GM18502 (cell line): Measurements from ENCODE around the gene PTGS1.
A peak's percentile ranks its signal among the peaks of the same experiment; 100 is the strongest.

Experiments used
- ATAC-seq: cut with Tn5 transposase; IDR thresholded peaks from one replicate; pipeline ENCODE4 v1.9.1; 2021; ENCODE audit warnings: mild to moderate bottlenecking; ENCODE audit not compliant: unreplicated experiment, poor library complexity

Gene PTGS1

DNA sequence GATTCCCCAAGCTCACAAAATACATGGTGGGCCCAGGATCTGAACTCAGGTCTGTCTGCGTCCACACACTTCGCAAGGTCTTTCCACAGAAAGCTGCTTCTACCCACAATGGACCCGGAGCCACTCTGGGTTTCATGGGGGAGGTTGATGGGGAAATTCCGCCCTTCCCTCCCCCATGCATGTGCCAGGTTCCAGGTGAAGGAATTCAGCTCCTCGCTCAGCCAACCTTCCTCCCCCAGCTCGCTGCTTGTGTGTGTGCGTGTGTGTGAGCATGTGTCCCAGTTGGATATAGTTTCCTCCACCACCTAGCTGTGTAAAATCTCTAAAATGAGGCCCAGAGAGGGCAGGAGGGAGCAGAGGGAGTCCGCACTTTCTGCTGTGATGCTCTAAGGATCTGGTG lies 1.0 kb downstream of the PTGS1 start:
- ATAC-seq, result no peak

- ATAC-seq, result no peak
These were observed 2.3 kb downstream of the PTGS1 start for GRCh38 chr9:122372856-122373845.

DNA sequence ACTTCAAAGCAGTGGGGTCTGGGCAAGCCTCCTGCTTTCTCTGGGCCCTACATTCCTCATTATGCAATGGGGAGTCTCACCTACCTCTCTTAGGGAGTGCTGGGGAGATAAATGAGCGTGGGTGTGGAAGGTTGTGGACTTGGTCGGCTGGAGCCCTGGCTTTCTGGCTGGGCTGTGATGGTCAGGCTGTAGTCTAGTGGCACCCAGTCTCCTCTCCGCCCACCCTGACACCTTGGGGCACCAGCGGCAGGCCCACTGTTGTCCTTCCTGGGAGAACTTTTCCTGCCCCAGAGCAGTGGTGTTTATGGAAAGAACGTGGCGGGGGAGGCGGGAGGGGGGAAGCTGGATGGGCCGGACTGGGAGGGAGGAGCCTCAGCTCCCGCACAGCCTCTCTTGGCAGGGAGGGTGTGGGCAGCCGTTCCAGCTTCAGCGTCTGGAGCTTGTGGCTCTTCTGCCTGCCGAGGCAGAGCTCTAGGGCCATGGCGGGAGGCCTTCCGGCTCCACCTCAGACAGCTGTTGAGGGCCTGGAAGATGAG lies 4.1 kb downstream of the PTGS1 start:
- ATAC-seq, result no peak

DNA sequence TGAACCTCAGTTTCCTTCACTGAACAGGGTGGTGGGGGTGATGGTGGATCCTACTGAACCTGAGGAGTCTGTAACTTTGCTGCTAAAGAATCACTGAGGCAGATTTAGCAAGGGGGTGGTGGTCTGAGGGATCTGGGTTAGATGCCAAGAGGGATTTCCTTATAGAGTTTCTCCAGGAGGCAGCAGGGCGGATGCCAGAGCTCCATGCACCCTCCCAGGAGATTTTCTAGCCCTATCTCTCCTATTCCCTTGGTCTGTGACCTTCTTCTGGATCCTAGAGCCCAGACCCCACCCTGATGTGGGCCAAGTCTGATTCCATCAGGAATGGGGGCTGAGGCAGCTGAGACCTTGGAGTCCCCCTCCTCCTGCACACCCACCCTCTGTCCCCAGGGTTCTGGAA lies 6.0 kb downstream of the PTGS1 start:
- no peak for ATAC-seq

DNA sequence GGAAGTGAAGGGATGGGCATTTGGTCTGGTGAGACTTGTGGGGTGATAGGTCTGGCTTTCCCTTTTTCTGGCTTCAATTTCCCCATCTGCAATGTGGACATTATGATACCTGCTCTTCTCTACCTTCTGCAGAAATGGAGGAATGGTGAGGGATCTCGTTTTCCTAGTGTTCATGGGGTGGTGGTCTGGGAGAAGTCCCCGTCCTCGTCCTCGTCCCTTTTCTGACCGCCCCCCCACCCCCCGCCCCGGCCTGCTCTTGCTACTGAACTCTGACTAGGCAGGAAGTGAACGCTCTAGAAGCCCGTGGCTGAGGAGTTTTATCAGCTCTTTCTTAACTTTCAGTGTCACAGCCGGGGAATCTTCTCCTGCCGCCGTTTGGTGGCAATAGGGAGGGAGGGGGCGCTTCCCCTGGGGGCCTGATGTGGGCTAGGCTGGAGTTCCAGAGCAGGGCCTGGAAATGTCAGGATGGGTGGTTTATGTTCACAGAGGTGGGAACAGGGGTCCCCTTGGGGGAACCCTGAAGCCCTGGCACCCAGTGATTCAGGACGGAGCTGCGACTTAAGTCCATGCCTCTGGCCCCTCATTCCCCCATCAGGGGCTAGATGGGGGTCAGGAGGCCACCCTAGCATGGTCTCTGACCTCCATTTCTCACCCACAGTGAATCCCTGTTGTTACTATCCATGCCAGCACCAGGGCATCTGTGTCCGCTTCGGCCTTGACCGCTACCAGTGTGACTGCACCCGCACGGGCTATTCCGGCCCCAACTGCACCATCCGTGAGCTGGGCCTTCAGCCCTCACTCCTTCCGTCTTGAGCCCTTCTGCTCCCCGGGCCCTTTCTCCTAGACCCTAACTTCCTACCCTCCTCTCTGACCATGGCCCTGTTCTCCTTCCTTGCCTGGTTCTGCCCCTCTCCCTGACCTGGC lies 6.7 kb downstream of the PTGS1 start:
- ATAC-seq, result no peak

DNA sequence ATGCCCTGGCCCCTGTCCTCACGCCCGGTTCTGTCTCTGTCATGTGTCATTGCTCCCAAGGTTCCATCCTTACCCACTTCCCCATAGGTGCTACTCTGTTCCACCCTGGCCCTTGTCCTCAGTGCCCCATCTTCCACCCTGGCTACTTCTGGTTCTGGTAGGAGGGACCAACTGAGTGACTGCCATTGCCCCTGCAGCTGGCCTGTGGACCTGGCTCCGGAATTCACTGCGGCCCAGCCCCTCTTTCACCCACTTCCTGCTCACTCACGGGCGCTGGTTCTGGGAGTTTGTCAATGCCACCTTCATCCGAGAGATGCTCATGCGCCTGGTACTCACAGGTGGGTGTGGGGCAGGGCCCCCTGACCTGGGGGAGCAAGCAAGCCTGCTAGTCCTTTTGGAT lies 7.4 kb downstream of the PTGS1 start:
- ATAC-seq, result no peak

DNA sequence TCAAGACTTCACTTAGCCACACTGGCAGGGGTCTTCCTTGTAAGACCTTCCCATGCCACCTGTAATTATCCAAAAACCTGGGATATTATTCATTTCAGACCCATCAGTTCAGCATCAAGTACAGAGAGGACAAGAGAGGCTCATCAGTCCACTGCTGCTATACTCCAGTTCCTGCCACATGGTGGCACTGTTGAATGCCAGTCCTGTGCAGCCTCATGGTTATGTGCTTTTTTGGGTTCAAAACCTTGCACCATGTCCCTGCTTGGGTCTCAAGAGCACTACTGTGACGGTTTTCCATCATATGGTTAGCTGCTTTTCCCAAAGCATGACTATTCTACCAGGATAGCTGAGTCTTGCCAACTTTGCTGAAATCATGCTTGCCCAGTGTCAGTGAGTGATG lies 8.5 kb downstream of the PTGS1 start:
- no peak for ATAC-seq

DNA sequence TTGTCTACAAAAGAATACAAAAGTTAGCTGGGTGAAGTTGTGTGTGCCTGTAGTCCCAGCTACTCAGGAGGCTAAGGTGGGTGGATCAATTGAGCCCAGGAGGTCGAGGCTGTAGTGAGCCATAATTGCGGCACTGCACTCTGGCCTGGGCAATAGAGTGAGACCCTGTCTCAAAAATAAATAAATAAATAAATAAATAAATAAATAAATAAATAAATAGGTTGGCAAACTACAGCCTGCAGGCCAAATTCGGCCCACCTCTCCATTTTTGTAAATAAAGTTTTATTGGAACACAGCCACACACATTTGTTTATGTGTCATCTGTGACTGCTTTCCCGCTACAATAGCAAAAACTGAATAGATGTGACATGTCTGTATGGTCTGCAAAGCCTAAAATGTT lies 9.5 kb downstream of the PTGS1 start:
- no peak for ATAC-seq

DNA sequence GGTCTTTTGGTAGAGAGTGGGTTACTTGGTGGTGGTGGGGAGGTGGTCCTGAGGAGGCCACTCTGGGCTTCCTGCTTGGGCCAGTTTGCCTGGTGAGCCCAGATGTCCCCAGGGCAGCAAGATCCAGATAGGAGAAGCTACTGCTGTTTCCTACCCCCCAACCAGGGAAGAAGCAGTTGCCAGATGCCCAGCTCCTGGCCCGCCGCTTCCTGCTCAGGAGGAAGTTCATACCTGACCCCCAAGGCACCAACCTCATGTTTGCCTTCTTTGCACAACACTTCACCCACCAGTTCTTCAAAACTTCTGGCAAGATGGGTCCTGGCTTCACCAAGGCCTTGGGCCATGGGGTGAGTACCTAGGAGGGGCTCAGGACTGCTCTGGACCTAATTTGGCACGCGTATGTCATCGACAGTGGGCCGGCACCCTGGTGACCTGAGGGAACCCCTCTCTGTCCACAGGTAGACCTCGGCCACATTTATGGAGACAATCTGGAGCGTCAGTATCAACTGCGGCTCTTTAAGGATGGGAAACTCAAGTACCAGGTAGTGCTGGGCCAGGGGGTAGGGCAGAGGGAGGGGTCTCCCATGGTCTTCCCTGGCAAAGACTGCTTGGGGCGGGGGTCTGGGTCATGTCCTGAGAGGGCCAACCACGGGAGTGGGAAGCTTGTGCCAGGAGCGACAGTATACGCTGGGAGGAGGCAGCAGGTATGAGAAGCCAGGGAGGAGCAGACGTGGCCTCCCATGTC lies 10.6 kb downstream of the PTGS1 start:
- ATAC-seq, result no peak

- no peak for ATAC-seq
These were observed 12.4 kb downstream of the PTGS1 start for GRCh38 chr9:122382901-122383850.

- ATAC-seq, result no peak
These were observed 13.2 kb downstream of the PTGS1 start for GRCh38 chr9:122383992-122384461.

- ATAC-seq, result no peak
These were observed 15.6 kb downstream of the PTGS1 start for GRCh38 chr9:122386311-122386872.

GRCh38 chr9:122387536-122387935 lies 16.7 kb downstream of the PTGS1 start:
- no peak for ATAC-seq

- ATAC-seq, result no peak
These were observed 18.4 kb downstream of the PTGS1 start for GRCh38 chr9:122389195-122389594.

DNA sequence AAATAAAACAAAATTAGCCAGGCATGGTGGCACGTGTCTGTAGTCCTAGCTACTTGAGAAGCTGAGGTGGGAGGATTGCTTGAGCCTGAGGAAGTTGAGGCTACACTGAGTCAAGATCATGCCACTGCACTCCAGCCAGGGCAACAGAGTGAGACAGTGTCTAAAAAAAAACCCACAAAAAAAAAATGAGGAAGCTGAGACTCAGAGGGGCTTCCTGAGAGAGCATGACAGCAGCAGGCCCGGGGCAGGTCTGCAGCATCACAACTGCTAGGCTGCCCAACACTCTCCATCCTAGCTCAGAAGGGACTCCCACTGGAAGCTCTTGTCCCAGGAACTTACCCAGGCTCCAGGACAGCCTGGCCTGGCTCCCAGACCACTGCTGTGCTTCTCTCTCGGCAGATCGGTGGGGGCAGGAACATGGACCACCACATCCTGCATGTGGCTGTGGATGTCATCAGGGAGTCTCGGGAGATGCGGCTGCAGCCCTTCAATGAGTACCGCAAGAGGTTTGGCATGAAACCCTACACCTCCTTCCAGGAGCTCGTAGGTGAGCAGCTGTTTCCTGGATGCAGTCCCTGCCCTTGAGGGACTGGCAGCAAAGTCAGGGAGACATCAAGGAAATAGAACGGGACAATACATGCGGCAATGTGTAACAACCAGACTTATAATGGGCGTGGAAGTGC lies 19.1 kb downstream of the PTGS1 start:
- peak; percentile 72 for ATAC-seq

- no peak for ATAC-seq
These were observed 21.5 kb downstream of the PTGS1 start for GRCh38 chr9:122392284-122392683.

DNA sequence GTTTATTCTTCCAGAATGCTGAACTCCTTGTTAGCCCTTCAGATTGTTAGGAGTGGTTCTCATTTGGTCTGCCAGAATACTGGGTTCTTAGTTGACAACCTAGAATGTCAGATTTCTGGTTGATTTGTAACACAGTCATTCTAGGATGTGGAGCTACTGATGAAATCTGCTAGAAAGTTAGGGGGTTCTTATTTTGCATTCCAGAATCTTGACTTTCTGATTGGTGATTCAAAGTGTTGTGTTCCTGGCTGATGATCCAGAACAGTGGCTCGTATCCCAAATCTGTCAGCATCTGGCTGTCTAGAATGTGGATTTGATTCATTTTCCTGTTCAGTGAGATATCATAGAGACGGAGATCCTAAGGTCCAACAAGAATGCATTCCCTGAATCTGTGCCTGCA lies 21.9 kb downstream of the PTGS1 start:
- ATAC-seq, result no peak
